NT2/D1 (cell line): ENCODE results near the gene DNAH5.

Experiments
- DNase-seq: peaks from one replicate; pipeline ENCODE4 v3.0.0-alpha.2; 2011; ENCODE audit warnings: low read depth, low spot score
- H3K27me3 ChIP-seq: 2 replicates; pipeline ENCODE4 v1.6.0; 2011; ENCODE audit warnings: mild to moderate bottlenecking; ENCODE audit not compliant: insufficient read length, insufficient read depth
- H3K36me3 ChIP-seq: 2 replicates; pipeline ENCODE4 v1.6.1; 2011; ENCODE audit warnings: mild to moderate bottlenecking, low read length, mixed read lengths; ENCODE audit not compliant: insufficient read depth, insufficient read length
- H3K4me1 ChIP-seq: 2 replicates; pipeline ENCODE4 v1.5.1; 2011; ENCODE audit not compliant: insufficient read depth, insufficient read length
- H3K4me3 ChIP-seq: 2 replicates; pipeline ENCODE4 v1.5.1; 2011; ENCODE audit warnings: low read depth; ENCODE audit not compliant: insufficient read length
- H3K9ac ChIP-seq: 2 replicates; pipeline ENCODE4 v1.6.0; 2011; ENCODE audit warnings: low read depth; ENCODE audit not compliant: insufficient read length
- H3K9me3 ChIP-seq: 2 replicates; pipeline ENCODE4 v1.5.1; 2011; ENCODE audit warnings: mild to moderate bottlenecking, low read length; ENCODE audit not compliant: insufficient read depth
- SUZ12 ChIP-seq: IDR thresholded peaks from 2 replicates; pipeline ENCODE4 v1.6.1; 2011; ENCODE audit not compliant: insufficient read length, insufficient read depth; ENCODE audit errors: extremely low read depth
- YY1 ChIP-seq: IDR thresholded peaks from 2 replicates; pipeline ENCODE4 v1.6.1; 2011; ENCODE audit not compliant: insufficient read length, insufficient read depth
- ZNF274 ChIP-seq: IDR thresholded peaks from 2 replicates; pipeline ENCODE4 v1.6.1; 2011; ENCODE audit warnings: mild to moderate bottlenecking, low read depth, low read length

Gene DNAH5

GRCh38 chr5:13658761-13659160 is 285.7 kb downstream of the DNAH5 start:
- Histone ChIP-seq H3K27me3 (no peaks in the 10 kb centered on the region), H3K9ac (no peak overlapping the region), H3K9me3 (no peaks in the 10 kb centered on the region), H3K4me3 (no peak overlapping the region), H3K36me3 (no peaks in the 10 kb centered on the region), H3K4me1 (no peaks in the 10 kb centered on the region)
- TF ChIP-seq YY1 (no peak), SUZ12 (no peak), ZNF274 (no peak)
- DNase-seq, result no peak

DNA sequence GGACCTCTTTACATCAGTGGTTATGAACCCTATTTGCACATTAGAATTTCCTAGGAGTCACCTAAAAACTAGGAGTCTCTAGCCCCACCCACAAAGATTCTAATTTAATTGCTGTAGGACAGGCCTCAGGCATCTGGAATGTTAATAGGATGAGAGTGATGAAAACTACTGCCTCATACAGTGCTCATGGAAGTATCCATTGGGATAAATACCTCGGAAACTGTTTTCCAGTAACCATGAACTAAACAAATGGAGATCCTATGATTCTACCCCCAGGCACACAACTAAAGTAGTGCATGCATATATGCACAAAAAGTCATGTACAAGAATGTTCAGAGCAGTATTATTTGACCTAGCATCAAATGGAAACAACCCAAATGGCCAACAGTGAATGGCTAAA is 286.3 kb downstream of the DNAH5 start:
- no peak for DNase-seq
- Histone ChIP-seq H3K36me3 (no peaks in the 10 kb centered on the region), H3K9ac (no peak overlapping the region), H3K4me1 (no peaks in the 10 kb centered on the region), H3K9me3 (no peaks in the 10 kb centered on the region), H3K27me3 (no peaks in the 10 kb centered on the region), H3K4me3 (no peak overlapping the region)
- no peak for TF ChIP-seq ZNF274
- TF ChIP-seq SUZ12, result no peak

GRCh38 chr5:13653709-13654108 is 290.8 kb downstream of the DNAH5 start:
- no peak for DNase-seq
- H3K9ac ChIP-seq, result no peak overlapping the region
- no peak overlapping the region for H3K4me3 ChIP-seq
- 0 out of 2 replicates have a peak, but pooled peaks cover 5% of the 10 kb centered on the region for H3K9me3 ChIP-seq
- H3K27me3 ChIP-seq, result no peaks in the 10 kb centered on the region
- H3K36me3 ChIP-seq, result no peaks in the 10 kb centered on the region
- TF ChIP-seq SUZ12, result no peak
- TF ChIP-seq YY1, result no peak
- TF ChIP-seq ZNF274, result no peak
- no peaks in the 10 kb centered on the region for H3K4me1 ChIP-seq

GRCh38 chr5:13649656-13650055 is 294.8 kb downstream of the DNAH5 start:
- TF ChIP-seq SUZ12 (no peak), ZNF274 (no peak), YY1 (no peak)
- Histone ChIP-seq H3K9ac (no peak overlapping the region), H3K4me1 (no peaks in the 10 kb centered on the region), H3K27me3 (no peaks in the 10 kb centered on the region), H3K36me3 (no peaks in the 10 kb centered on the region), H3K4me3 (no peak overlapping the region), H3K9me3 (0 out of 2 replicates have a peak, but pooled peaks cover 5% of the 10 kb centered on the region)
- DNase-seq, result no peak

GRCh38 chr5:13648822-13649221 is 295.7 kb downstream of the DNAH5 start:
- Histone ChIP-seq H3K27me3 (no peaks in the 10 kb centered on the region), H3K4me1 (no peaks in the 10 kb centered on the region), H3K9ac (no peak overlapping the region), H3K36me3 (no peaks in the 10 kb centered on the region), H3K9me3 (0 out of 2 replicates have a peak, but pooled peaks cover 5% of the 10 kb centered on the region), H3K4me3 (no peak overlapping the region)
- no peak for DNase-seq
- no peak for TF ChIP-seq YY1
- no peak for TF ChIP-seq SUZ12
- TF ChIP-seq ZNF274, result no peak

DNA sequence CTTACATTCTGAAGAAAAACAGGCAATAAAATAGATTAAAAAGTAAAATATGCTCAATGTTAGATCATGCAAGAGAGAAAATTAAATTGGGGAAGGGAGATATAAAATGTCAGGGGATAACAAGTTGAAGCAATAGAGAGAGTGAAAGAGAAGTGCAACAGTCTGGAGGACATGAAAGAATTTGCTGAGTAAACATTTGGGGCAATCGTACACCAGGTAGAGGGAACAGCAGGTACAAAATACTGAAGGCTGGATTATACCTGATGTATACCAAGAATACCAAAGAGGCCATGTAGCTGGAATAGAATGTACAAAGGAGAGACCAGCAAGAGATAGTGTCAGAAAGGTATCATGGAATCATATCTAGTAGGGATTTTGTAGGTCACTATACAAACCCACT is 300.8 kb downstream of the DNAH5 start:
- no peak for DNase-seq
- Histone ChIP-seq H3K4me3 (no peak overlapping the region), H3K9ac (no peak overlapping the region), H3K9me3 (no peaks in the 10 kb centered on the region), H3K4me1 (no peaks in the 10 kb centered on the region), H3K27me3 (no peaks in the 10 kb centered on the region), H3K36me3 (no peaks in the 10 kb centered on the region)
- no peak for TF ChIP-seq SUZ12
- TF ChIP-seq YY1, result no peak
- TF ChIP-seq ZNF274, result no peak

DNA sequence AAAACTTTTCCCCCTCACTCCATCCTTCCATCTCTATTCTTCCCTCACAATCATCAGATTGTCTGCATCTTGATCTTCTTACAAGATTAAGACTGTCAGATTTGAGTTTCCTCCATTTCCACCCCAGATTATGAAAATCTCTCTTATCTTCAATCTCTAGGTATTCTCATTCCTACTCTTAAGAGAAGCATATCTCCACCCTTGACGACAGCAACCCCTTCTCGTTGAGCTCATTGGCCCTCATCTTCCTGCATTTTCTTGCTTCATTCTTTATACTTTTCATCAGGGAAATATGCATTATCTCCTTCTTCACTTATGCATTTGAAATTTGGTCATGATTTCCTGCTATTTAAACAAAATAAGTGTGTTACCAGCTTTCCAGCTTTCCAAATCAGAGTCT is 301.3 kb downstream of the DNAH5 start:
- Histone ChIP-seq H3K4me1 (no peaks in the 10 kb centered on the region), H3K4me3 (no peak overlapping the region), H3K9me3 (no peaks in the 10 kb centered on the region), H3K36me3 (no peaks in the 10 kb centered on the region), H3K9ac (no peak overlapping the region), H3K27me3 (no peaks in the 10 kb centered on the region)
- TF ChIP-seq YY1, result no peak
- TF ChIP-seq ZNF274, result no peak
- TF ChIP-seq SUZ12, result no peak
- DNase-seq, result no peak
